Ishikawa (cell line): ENCODE data around the gene SEPTIN10.

ENCODE experiments used
- CEBPB ChIP-seq: IDR thresholded peaks from 2 replicates; pipeline ENCODE4 v1.6.1; 2012
- CREB1 ChIP-seq: IDR thresholded peaks from 2 replicates; pipeline ENCODE4 v1.6.1; 2012; ENCODE audit warnings: low read depth
- EGR1 ChIP-seq: IDR thresholded peaks from 2 replicates; pipeline ENCODE4 v1.6.1; 2012
- EP300 ChIP-seq: IDR thresholded peaks from 2 replicates; pipeline ENCODE4 v1.6.1; 2012; ENCODE audit warnings: borderline replicate concordance
- FOXM1 ChIP-seq: IDR thresholded peaks from 2 replicates; pipeline ENCODE4 v1.6.1; 2012; ENCODE audit warnings: low read depth, borderline replicate concordance
- MAX ChIP-seq: IDR thresholded peaks from 2 replicates; pipeline ENCODE4 v1.6.1; 2012
- NFIC ChIP-seq: IDR thresholded peaks from 2 replicates; pipeline ENCODE4 v1.6.1; 2012
- RAD21 ChIP-seq: IDR thresholded peaks from 2 replicates; pipeline ENCODE4 v1.6.1; 2012; ENCODE audit warnings: low read depth
- REST ChIP-seq: IDR thresholded peaks from 2 replicates; pipeline ENCODE4 v1.6.1; 2012; ENCODE audit warnings: low read depth, mild to moderate bottlenecking
- TAF1 ChIP-seq: IDR thresholded peaks from 2 replicates; pipeline ENCODE4 v1.6.1; 2012; ENCODE audit warnings: low read depth, mild to moderate bottlenecking
- TCF12 ChIP-seq: IDR thresholded peaks from 2 replicates; pipeline ENCODE4 v1.6.1; 2012; ENCODE audit warnings: low read depth
- TEAD4 ChIP-seq: IDR thresholded peaks from 2 replicates; pipeline ENCODE4 v1.6.1; 2012
- USF1 ChIP-seq: IDR thresholded peaks from 2 replicates; pipeline ENCODE4 v1.6.1; 2012
- YY1 ChIP-seq: IDR thresholded peaks from 2 replicates; pipeline ENCODE4 v1.6.1; 2012; ENCODE audit warnings: low read depth
- ZBTB7A ChIP-seq: IDR thresholded peaks from 2 replicates; pipeline ENCODE4 v1.6.1; 2012; ENCODE audit warnings: low read depth

Gene SEPTIN10

GRCh38 chr2:109517118-109517889 lies 96.5 kb downstream of the SEPTIN10 start:
- TF ChIP-seq EP300 = no peak
- TF ChIP-seq USF1 = no peak
- TF ChIP-seq CEBPB = no peak
- TF ChIP-seq RAD21 = no peak
- no peak for TF ChIP-seq REST
- TF ChIP-seq ZBTB7A = no peak
- TF ChIP-seq TCF12 = no peak
- TF ChIP-seq YY1 = no peak
- no peak for TF ChIP-seq NFIC

- peak; percentile 84 for TF ChIP-seq RAD21
- no peak for TF ChIP-seq EP300
Observed at GRCh38 chr2:109516445-109517117, 97.2 kb downstream of the SEPTIN10 start.

- TF ChIP-seq TAF1 = no peak
- no peak for TF ChIP-seq MAX
- no peak for TF ChIP-seq TCF12
- TF ChIP-seq RAD21 = no peak
- no peak for TF ChIP-seq ZBTB7A
- TF ChIP-seq TEAD4 = no peak
- no peak for TF ChIP-seq CEBPB
Observed at GRCh38 chr2:109514857-109515256, 98.9 kb downstream of the SEPTIN10 start.

- no peak for TF ChIP-seq ZBTB7A
Observed at GRCh38 chr2:109513749-109514588, 99.8 kb downstream of the SEPTIN10 start.

GRCh38 chr2:109513230-109513629 lies 100.5 kb downstream of the SEPTIN10 start:
- no peak for TF ChIP-seq EP300
- TF ChIP-seq CEBPB = no peak
- TF ChIP-seq TCF12 = no peak
- no peak for TF ChIP-seq TAF1
- TF ChIP-seq TEAD4 = no peak
- TF ChIP-seq CREB1 = no peak
- TF ChIP-seq RAD21 = no peak
- TF ChIP-seq EGR1 = no peak
- no peak for TF ChIP-seq YY1

- TF ChIP-seq CREB1 (no peak), REST (no peak), YY1 (no peak), EGR1 (no peak), MAX (no peak), FOXM1 (no peak), RAD21 (no peak), CEBPB (no peak), TEAD4 (no peak), TAF1 (no peak), TCF12 (no peak), USF1 (no peak)
Observed at GRCh38 chr2:109512076-109512475, 101.7 kb downstream of the SEPTIN10 start.
